Esophagus (tissue), 2 donors: ENCODE data around the gene SLC24A3. TPM values are rescaled to one million over a fixed set of nuclear protein-coding genes. Genes with fewer than 3 reads are reported as not detected.

Source experiments
- H3K27ac ChIP-seq, 2 donors: one replicate each; pipeline ENCODE4 v1.5.1; 2013; ENCODE audit warnings: low read depth in 2 of 2, mild to moderate bottlenecking in 2 of 2, inconsistent platforms in 1 of 2, low read length in 1 of 2, moderate library complexity in 1 of 2
- H3K27me3 ChIP-seq, 2 donors: one replicate each; pipeline ENCODE4 v1.6.1; 2013; ENCODE audit warnings: low read length in 2 of 2, control low read depth in 1 of 2, mild to moderate bottlenecking in 1 of 2; ENCODE audit not compliant: insufficient read depth in 2 of 2, control insufficient read depth in 1 of 2
- H3K36me3 ChIP-seq, 2 donors: one replicate each; pipeline ENCODE4 v1.6.1; 2013; ENCODE audit warnings: low read length in 1 of 2; ENCODE audit not compliant: control insufficient read depth in 2 of 2, insufficient read depth in 2 of 2
- H3K4me1 ChIP-seq, 2 donors: one replicate each; pipeline ENCODE4 v1.6.1; 2013; ENCODE audit warnings: low read length in 1 of 2; ENCODE audit not compliant: control insufficient read depth in 2 of 2, insufficient read depth in 2 of 2
- H3K4me3 ChIP-seq, 2 donors: one replicate each; pipeline ENCODE4 v1.5.1; 2013; ENCODE audit warnings: low read length in 2 of 2, mild to moderate bottlenecking in 2 of 2, low read depth in 1 of 2, moderate library complexity in 1 of 2
- H3K9me3 ChIP-seq, 2 donors: one replicate each; pipeline ENCODE4 v1.6.1; 2013; ENCODE audit warnings: mild to moderate bottlenecking in 2 of 2, low read depth in 1 of 2, low read length in 1 of 2, moderate library complexity in 1 of 2; ENCODE audit not compliant: control insufficient read depth in 2 of 2, insufficient read depth in 1 of 2
- WGBS, 2 donors: extraction: QIAGEN DNeasy Blood & Tissue Kit; methylation state at CpG; one replicate each; pipeline ENCODE4 v1.1.7; 2013; 5-methylcytosine and 5-hydroxymethylcytosine counted together
- polyA plus RNA-seq, 2 donors: library from polyadenylated mRNA; stranded (reverse); fragments of 200-250 nt; gene quantifications; one replicate each; pipeline ENCODE4 v1.2.3, GENCODE V29; 2013
- donor health status: healthy with polysubstance abuse.
- donor health status: Bipolar disorder and iron deficiency.

Gene SLC24A3
- polyA plus RNA-seq, 2 donors, result 6.5 to 7.3 TPM

GRCh38 chr20:19232997-19233794 lies 20.8 kb downstream of the SLC24A3 start:
- Histone ChIP-seq H3K4me1 (no peaks in the 10 kb centered on the region), H3K27me3 (no peaks in the 10 kb centered on the region), H3K36me3 (peaks cover 0 to 2% of the 10 kb centered on the region in 2 donors), H3K9me3 (peaks cover 0 to 3% of the 10 kb centered on the region in 2 donors), H3K4me3 (no peak overlapping the region), H3K27ac (no peak overlapping the region)
- 59 to 62% methylated on average over 12 of the region's 12 CpGs for WGBS, 2 donors

DNA sequence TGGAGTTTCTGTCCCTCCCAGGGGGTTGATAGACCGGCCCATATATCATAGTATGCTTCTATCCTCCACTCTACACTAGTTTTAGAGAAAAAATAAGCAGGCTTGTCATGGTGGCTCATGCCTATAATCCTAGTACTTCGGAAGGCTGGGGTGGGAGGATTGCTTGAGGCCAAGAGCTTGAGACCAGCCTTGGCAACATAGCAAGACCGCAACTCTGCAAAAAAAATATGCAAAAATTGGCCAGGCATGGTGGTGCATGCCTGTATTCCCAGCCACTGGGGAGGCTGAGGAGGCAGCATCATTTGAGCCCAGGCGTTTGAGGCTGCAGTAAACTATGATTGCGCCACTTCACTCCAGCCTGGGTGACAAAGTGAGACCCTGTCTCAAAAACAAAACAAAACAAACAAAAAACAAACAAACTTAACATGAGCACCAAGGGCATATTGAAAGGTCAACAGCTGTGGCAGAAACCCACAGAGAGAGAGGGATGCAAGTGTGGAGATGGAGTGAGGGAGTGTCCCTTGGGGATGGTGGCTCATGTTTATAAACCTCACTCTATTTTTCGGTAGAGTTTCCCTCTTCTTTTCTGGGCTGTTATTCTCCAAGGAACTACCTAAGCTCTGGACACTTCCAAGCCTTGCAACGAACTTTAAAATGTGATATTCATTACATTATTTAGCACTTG lies 24.1 kb downstream of the SLC24A3 start:
- H3K27me3 ChIP-seq, result no peaks in the 10 kb centered on the region
- no peak overlapping the region for H3K4me3 ChIP-seq
- H3K9me3 ChIP-seq, result peaks cover 0 to 6% of the 10 kb centered on the region in 2 donors
- H3K27ac ChIP-seq, result no peak overlapping the region
- peaks cover 0 to 4% of the 10 kb centered on the region in 2 donors for H3K4me1 ChIP-seq
- 73 to 78% methylated on average over 7 of the region's 7 CpGs for WGBS, 2 donors
- H3K36me3 ChIP-seq, result peaks cover 0 to 2% of the 10 kb centered on the region in 2 donors

GRCh38 chr20:19241440-19241839 lies 29.0 kb downstream of the SLC24A3 start:
- H3K4me1 ChIP-seq, result peaks cover 0 to 4% of the 10 kb centered on the region in 2 donors
- peaks cover 0 to 3% of the 10 kb centered on the region in 2 donors for H3K27me3 ChIP-seq
- 57 to 62% methylated on average over 13 of the region's 13 CpGs for WGBS, 2 donors
- H3K36me3 ChIP-seq, result no peaks in the 10 kb centered on the region
- no peak overlapping the region for H3K4me3 ChIP-seq
- no peak overlapping the region for H3K27ac ChIP-seq
- H3K9me3 ChIP-seq, result peaks cover 0 to 3% of the 10 kb centered on the region in 2 donors

- H3K4me3 ChIP-seq, result no peak overlapping the region
- no peak overlapping the region for H3K27ac ChIP-seq
- H3K36me3 ChIP-seq, result no peaks in the 10 kb centered on the region
- H3K27me3 ChIP-seq, result peaks cover 0 to 3% of the 10 kb centered on the region in 2 donors
- peaks cover 0 to 3% of the 10 kb centered on the region in 2 donors for H3K9me3 ChIP-seq
- H3K4me1 ChIP-seq, result peaks cover 0 to 4% of the 10 kb centered on the region in 2 donors
- 82 to 84% methylated on average over 8 of the region's 8 CpGs for WGBS, 2 donors
Observed at GRCh38 chr20:19244291-19244690, 31.8 kb downstream of the SLC24A3 start.

DNA sequence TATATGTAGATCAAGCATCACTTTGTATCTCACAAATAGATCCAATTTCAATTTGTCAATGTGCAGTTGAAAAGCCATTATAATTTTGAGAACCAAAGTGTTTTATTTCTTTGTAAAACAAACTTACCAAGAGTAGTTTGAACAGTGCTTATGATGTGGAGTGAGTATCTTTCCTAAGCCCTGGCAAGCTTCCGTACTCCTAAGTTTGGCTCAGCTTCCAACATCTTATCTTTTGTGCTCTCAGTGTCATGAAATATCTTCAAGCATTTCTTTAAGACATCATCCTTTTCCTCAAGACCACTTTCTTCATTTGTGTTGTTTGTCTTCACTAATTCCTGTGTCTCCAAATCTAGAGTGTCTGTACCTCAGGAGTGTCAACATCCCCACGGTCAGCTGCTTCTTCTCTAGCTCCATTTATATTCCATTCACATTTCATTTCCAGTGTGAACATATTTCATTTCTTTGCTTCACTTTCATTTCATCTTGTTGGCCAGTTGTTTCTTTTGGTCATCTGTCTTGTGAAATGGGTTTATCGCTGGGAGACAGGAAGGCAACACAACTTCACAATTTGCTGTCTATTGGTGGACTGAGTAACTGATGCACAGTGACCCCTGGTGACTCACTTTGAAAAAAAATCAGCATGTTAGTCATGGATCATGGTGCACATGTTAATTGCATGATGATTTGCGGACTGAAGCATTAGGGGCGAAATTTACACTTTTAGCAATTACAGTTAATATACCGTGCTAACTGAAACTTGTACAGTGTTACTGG lies 36.9 kb downstream of the SLC24A3 start:
- WGBS, 2 donors, result 81 to 83% methylated on average over 6 of the region's 6 CpGs
- Histone ChIP-seq H3K9me3 (no peaks in the 10 kb centered on the region), H3K27ac (no peak overlapping the region), H3K36me3 (no peaks in the 10 kb centered on the region), H3K27me3 (no peaks in the 10 kb centered on the region), H3K4me1 (peaks cover 3 to 13% of the 10 kb centered on the region in 2 donors), H3K4me3 (no peak overlapping the region)

DNA sequence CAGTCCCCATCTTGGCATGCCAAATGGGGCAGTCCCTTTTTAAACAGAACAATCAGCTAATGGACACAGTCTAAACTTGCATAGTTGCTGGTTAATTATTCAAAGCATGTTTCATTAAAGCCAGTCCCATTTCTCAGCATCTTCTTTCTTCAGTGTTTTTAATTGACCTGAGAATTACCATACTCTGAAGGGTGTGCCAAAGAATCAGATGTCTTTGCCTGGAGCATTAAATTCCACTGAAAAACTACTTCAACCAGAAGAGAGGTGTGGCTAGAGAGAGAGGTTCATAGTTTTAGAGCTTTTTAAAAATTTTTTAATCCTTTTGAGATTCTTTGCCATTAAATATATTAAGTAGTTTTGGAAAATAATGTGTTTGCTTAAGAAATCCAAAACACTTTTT lies 37.9 kb downstream of the SLC24A3 start:
- H3K27ac ChIP-seq, result no peak overlapping the region
- H3K9me3 ChIP-seq, result no peaks in the 10 kb centered on the region
- H3K4me3 ChIP-seq, result no peak overlapping the region
- no peaks in the 10 kb centered on the region for H3K36me3 ChIP-seq
- H3K4me1 ChIP-seq, result peaks cover 3 to 19% of the 10 kb centered on the region in 2 donors
- no peaks in the 10 kb centered on the region for H3K27me3 ChIP-seq

DNA sequence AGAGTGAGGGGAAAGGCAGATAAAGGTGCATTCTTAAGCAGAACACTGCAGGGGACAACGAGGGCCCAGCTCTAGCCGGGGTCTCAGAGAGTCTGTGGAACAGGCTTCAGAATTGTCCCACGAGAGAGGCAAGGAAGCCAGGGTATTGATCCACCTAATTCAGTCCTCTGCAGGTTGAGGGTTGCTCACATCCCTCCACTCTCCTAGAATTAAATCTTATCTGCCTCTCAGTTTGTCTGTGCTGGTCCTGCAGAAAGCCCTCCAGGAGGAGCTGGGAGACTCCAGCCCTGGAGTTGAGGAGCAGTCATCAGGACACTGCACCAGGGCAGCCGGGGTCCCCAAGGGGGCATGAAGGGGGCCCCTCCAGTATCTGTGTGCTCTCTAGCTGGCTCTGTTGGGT lies 39.1 kb downstream of the SLC24A3 start:
- peaks cover 3 to 22% of the 10 kb centered on the region in 2 donors for H3K4me1 ChIP-seq
- no peaks in the 10 kb centered on the region for H3K36me3 ChIP-seq
- 83 to 90% methylated on average over 4 of the region's 4 CpGs for WGBS, 2 donors
- no peak overlapping the region for H3K4me3 ChIP-seq
- H3K9me3 ChIP-seq, result no peaks in the 10 kb centered on the region
- H3K27ac ChIP-seq, result peak overlapping the region in 1 of 2 donors; percentile 35
- H3K27me3 ChIP-seq, result no peaks in the 10 kb centered on the region

GRCh38 chr20:19251958-19252357 lies 39.5 kb downstream of the SLC24A3 start:
- Histone ChIP-seq H3K36me3 (no peaks in the 10 kb centered on the region), H3K9me3 (no peaks in the 10 kb centered on the region), H3K4me3 (no peak overlapping the region), H3K27me3 (no peaks in the 10 kb centered on the region), H3K4me1 (peaks cover 3 to 22% of the 10 kb centered on the region in 2 donors), H3K27ac (peak overlapping the region in 1 of 2 donors; percentile 35)
- 62 to 72% methylated on average over 3 of the region's 3 CpGs for WGBS, 2 donors

DNA sequence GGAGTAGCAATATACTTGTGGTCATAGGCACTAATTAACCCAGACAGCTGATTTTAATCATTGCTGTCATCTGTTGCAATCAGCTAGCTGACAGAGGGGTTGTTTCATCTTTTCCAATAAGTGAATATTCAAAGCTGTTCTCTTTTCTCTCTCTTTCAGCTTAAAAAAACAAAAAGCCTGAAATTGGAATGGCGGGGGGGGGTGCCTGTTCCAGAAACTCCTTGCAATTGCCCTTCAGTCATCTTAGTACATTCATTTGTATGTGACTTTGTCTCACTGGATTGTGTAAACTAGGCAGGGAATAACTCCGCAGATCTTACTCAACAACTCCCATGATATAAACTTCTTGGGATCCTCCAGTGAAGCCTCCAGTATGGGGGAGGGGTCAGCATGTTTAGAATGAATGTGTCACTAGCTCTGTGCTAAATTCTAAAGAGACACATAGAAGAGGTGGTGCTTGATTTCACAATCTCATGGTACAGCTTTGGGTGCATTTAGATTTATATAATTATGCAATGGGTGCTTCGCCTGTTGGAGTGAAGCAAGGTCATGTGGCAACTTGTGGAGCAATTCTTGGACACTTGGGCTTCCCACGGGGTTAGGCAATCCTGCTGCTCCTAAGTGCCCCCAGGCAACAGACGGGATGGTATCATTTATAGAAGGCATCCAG lies 40.1 kb downstream of the SLC24A3 start:
- Histone ChIP-seq H3K27ac (peak overlapping the region; percentile 43 to 45), H3K4me1 (peaks cover 3 to 22% of the 10 kb centered on the region in 2 donors), H3K36me3 (no peaks in the 10 kb centered on the region), H3K4me3 (no peak overlapping the region), H3K27me3 (no peaks in the 10 kb centered on the region), H3K9me3 (no peaks in the 10 kb centered on the region)
- WGBS, 2 donors, result 41 to 48% methylated on average over 5 of the region's 5 CpGs
